ENCODE results near the gene TRAPPC11.

GRCh38 chr4:183670251-183670650, 11.2 kb downstream of the TRAPPC11 start:
- no peak for TF ChIP-seq CTCF (IDR thresholded peaks at IDR 0.05)
- TF ChIP-seq POLR2AphosphoS5 (IDR thresholded peaks at IDR 0.05), result no peak
- TF ChIP-seq POLR2A (IDR thresholded peaks at IDR 0.05), result no peak

Measured in breast epithelium (tissue), 3 donors.